HG02588 (cell line): ENCODE data around the gene SPATA21.

Experiments
- ATAC-seq: cut with Tn5 transposase; IDR thresholded peaks from one replicate; pipeline ENCODE4 v1.9.1; 2021; ENCODE audit warnings: mild to moderate bottlenecking, moderate library complexity; ENCODE audit not compliant: unreplicated experiment

SPATA21 gene

DNA sequence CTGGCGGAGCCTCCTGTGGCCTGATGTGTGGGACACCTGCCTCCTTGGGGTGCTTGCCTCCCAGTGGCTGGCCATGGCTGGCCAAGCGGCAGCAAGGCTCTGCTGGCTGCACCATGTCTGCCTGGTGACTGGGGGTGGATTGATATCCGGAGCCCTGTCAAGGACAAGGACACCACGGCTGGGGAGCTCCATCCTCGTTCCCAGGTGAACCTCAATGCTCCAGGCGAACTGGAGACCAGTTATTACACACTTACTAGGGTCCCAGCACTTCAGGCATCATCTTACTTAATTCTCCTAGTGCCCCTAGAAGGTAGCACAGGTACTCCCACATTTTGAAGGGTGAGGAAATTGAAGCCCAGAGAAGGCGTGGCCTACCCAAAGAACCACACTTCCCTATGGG, 15.2 kb downstream of the SPATA21 start:
- no peak for ATAC-seq

DNA sequence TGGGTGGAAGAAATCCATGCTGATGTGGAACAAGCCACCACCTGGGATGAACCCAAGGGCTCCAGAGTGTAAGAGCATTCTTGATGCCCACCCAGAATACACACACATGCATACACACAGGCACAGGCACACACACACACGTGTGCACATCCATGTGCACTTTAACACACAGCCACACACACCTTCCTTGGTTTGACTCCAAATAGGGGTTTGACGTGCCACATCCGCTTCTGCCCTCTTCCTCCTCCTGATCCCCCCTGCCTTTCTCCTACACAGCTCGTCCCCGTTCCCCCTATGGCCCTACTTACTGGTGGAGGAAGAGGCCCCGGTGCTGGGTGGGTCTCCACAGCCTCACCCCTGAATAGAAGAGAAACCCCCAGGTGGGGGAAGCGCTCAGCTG, 16.0 kb downstream of the SPATA21 start:
- no peak for ATAC-seq

DNA sequence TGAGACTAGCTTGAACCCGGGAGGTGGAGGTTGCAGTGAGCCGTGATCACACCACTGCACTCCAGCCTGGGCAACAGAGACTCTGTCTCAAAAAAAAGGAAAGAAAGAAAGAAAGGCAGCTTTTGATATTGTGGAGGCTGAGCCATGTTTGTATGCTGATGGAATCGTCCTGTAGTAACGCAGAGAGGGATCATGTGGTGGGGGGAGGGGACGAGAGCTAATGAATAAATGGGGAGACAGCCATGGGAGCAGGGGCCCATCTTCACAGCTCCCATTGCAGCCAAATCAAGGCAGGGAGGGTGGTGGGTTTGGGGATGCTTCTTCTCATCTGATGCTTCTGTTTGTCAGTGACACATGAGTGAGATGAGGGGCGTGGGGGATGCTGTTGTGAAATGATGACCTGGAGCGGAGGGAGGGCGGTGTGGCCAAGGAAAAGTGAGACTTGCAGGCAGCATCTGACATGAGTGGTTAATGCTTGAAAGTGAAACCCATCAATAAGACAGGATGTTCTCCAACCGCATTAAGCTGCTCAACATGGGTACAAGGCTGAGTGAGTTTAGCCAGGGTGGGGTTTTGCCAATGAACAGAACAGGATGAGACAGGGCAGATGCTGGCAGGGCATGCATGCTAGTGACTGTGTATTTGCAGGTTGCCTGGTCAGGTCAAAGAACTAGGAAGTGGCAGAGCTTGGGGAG, 16.7 kb downstream of the SPATA21 start:
- ATAC-seq = no peak

DNA sequence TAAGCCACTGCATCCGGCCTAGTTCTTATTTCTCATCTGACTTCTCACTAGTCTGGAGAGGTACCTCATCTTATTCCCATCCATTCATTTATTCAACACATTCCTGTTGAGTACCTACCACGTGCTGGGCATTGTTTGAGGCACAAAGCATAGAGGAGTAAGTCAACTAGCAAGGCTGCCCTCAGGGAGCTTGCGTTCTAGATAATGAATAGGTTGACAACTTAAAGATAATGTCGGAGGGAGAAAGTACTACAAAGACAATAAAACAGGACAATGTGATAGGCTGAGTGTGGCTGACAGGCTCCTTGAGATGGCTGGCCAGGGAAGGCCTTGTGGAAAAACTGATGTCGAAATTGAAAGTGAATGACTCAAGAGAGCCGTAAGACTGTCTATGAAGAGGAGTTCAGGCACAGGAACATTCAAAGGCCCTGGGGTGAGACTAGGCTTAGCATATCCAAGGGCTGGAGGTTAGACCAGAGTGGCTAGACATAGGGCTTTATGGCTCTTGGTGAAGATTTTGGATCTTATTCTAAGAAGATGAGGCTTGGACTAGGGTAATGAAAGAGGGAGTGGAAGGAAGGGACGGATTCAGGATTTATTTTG, 18.3 kb downstream of the SPATA21 start:
- ATAC-seq = no peak

DNA sequence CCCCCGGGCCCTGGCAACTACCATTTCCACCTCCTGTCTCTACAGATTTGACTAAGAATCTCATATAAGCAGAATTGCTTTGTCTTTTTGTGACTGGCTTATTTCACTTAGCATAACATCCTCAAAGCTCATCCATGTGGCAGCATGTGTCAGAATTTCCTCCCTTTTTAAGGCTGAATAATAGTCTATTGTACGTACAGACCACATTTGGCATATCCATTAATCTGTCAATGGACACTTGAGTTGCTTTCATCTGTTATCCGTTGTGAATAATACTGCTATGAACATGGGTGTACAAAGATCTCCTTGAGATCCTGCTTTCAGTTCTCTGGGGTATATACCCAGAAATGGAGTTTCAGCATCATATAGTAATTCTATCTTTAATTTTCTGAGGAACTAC, 24.0 kb downstream of the SPATA21 start:
- no peak for ATAC-seq

DNA sequence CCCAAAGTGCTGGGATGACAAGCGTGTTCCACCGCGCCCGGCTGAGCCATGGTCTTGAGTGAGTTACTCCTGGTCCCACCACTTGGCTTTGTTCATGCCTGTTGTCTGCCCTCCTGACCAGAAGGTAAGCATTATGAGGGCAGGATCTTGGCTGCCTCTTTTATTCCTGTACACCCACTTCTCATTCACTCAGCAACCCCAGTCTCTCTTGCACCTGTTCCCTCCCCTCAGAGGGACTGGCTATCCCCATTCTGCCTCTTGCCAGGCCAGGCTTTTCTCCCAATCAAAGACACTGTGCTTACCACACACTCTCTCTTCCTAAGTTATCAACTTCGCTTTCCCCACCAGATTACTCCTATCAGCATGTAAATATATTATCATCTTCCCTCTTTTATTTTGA, 26.4 kb downstream of the SPATA21 start:
- ATAC-seq = no peak

DNA sequence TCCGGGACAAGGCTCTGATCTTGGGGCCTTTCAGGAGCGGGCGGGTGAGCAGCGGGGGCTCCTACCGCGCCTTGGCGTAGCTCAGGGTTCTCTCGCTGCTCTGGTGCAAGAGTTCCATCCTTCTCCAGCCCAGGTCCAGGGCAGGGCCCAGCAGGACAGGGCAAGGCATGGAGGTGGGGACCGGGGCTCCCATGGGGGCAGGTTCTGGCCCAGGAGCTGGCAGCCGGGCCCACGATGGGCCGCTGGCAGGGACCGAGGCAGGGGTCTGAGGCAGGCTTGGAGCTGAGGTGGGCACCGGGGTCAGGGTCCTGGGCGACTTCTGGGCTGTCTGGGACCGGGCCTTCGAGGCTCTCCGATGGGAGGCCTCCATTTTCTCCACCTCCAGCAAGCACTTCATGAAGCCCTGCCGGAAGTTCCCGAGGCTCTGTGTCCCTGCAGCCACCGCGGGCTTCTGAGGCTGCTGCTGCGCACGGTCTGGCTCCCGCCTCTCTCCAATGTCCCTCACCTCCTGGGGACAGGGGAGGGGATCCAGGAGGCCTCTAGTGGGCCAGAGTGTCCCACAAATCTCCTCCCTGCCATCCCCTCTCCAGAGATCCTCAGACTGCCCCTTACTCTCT, 27.6 kb downstream of the SPATA21 start:
- ATAC-seq = no peak

DNA sequence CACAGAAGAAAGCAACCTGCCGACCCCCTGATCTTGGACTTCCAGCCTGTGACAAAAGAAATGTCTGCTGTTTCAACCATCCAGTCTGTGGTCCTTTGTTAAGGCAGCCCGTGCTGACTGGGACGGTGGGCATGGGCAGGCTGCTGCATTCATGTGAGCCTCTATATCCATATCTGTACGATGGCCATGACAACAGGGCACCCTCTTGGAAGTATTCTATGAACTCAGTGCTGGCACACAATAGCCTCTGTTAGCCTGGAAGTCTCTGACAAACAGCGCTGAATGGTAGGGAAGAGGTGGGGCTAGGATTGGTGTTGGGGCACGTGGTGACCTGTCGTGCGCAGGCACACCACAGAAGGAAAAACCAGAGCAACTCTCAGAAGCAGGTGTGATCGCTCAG, 30.4 kb downstream of the SPATA21 start:
- no peak for ATAC-seq

DNA sequence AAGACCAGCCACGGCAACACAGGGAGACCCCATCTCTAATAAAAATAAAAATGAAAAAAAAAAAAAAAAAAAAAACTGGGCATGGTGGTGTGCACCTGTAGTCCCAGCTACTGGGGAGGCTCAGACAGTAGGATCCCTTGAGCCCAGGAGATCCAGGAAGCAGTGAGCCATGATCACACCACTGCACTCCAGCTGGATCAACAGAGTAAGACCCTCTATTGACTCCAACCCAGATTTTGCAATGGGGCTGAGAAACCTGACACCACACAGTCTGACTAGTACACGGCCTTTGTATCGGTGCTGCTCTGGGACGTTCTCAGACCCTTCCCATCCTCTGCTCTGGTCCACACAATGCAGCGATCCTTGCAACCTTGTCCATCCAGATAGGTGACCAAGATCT, 31.8 kb downstream of the SPATA21 start:
- no peak for ATAC-seq

DNA sequence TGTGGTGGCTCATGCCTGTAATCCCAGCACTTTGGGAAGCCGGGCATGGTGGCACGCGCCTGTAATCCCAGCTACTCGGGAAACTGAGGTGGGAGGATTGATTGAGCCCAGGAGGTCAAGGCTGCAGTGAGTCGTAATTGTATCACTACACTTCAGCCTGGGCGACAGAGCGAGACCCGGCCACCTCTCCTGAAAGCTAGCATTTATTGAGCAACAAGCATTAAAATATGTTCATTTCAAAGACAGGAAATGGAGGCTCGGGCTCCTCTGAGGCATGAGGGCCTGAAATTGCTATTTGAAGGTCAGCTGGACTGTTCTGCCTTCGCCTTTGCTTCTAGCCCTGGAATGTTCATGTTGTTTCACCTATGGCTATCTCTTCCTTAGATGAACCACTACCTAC, 34.5 kb downstream of the SPATA21 start:
- no peak for ATAC-seq

DNA sequence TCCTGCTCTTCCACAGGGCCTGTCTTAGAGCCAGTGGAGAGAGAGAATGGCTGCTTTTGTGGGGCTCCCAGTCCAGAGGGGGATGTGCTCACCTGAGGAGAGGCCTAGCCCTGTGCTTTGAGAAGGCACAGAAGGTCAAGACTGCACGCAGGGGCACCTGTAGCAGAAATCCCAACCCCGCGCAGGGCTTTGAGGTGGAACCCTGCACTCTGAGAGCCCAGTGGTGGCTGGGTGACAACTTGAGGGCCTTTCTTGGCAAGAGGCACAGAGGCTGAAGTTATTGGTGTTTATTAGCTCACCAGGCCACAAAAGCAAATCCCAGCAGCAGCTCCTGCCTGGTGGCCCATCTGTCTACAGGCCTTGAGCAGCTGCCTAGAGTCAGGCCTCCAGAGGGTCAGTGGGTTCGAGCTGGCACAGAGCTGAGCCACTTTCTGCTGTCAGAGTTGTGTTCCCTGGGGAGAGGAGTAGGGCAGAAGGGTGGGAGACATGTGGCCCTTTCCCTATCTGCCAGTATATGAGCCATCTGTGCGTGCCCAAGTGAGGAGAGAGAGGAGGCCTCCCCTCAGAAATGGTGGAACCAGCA, 38.8 kb downstream of the SPATA21 start:
- no peak for ATAC-seq

DNA sequence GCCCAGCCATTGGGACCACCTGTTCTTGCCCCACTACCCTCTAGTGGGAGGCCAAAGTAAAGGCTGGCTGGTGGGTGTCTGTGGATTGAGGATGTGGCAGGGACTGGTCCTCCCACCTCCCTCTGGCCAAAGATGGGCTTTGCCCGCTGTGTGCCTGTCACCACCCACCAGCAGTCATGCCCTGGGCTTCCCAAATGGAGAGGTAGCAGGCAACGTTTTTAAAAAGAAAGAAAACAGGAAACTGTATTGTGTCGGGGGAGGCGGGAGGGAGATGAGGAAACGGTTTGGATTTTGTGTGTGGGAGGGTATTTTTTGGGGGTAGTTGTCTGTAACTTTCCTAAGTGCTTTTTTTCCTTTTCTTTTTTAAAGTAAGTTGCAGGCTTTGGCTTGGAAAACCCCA, 40.1 kb downstream of the SPATA21 start:
- no peak for ATAC-seq

DNA sequence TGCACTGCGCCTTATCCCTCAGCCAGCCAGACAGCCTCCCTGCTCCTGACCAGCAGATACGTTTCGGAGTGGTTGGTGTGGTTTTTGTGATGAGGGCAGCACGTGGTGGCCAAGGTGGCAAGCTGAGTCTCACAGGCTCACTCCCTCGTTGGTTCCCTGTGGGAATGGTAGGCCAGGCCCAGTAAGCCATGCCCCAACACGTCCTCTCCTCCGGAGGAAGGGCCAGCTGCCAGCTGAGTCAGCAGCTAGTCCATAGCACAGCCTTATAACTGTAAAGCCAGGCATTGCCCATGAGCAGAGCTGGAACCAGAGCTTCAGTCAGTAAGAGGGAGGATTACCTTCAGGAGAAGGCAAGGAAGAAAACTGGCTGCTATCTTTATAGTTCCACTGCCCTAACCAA, 40.6 kb downstream of the SPATA21 start:
- ATAC-seq = no peak

DNA sequence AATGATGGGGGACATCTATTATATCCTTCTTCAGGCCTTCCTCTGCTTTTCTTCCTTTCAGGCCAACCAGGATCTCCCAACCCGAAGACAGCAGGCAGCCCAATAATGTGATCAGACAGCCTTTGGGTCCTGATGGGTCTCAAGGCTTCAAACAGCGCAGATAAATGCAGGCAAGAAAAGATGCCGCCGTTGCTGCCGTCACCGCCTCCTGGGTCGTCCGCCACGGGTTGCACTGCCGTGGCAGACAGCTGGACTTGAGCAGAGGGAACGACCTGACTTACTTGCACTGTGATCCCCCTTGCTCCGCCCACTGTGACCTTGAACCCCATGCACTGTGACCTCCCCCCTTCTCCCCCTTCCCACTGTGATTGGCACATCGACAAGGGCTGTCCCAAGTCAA, 42.2 kb downstream of the SPATA21 start:
- no peak for ATAC-seq

DNA sequence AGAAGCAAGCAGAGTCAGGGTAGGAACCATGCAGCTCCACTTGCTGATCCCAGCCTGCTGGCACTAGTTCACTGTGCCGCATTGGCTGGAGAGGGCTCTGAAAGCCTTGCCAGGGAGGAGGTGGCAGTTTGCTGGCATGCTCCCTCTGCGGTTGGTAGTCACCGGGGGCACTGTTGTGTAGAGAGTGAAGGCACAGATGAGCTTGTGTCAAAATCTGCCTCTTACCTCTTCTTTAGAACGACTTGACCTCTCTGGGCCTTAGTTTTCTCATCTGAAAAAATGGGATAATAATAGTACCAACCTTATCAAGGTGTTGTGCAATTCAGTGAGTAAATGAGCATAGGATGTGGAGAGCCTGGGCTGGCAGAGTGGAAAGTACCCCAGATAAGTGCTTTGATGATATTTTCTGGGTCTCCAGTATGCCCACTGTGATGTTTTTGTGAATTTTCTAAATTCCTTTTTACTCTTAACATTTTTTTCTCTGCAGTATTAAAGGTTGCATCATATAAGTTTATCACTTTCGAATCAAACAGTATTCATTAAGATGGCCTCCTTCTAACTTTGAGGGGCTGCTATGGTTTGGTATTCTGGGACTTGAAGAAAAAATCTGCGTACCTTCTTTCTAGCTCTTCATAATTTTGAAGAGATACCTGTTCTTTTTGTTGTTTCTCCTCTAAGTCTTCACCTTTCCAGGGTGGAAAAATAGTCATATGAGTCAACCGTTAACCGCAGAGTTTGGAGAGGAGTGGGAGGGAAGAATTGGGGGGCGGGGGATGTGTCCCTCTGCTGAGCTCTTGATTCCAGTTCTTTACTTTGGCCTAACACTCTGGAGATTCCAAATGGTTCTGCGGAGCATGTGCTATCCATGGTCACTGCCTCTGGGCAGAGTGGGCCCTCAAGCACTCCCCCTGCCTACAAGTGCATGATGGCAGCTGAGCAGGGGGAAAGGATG, 43.4 kb downstream of the SPATA21 start:
- ATAC-seq = no peak

DNA sequence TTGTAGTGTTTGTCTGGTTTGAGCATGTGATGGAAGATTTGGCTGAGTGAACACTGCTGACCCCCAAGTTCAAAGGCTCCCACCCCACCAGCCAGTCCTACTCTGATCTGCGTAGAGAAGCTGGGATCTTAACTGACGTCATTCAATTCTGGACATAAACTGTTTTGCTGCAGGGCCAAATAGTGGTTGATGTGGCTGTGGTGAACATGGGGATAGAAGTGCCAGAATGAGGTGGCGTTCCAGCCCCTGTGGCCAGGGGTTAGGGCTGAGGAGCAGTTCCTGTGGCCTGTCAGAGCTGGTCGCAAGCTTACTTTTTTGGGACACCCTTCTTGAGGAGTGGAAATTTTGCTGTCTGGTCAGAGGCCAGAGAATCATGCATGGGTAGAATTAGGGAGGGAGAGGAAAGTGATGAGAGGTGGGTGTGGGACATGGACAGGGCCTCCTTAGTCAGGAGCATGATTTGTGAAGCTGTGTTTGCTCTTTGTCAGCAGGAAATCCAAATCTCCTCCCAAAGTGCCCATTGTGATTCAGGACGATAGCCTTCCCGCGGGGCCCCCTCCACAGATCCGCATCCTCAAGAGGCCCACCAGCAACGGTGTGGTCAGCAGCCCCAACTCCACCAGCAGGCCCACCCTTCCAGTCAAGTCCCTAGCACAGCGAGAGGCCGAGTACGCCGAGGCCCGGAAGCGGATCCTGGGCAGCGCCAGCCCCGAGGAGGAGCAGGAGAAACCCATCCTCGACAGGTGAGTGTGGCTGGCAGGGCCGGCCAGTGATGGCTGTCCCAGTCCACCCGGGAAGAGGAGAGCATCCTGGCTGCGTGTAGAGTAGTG, 44.3 kb downstream of the SPATA21 start:
- ATAC-seq = no peak

DNA sequence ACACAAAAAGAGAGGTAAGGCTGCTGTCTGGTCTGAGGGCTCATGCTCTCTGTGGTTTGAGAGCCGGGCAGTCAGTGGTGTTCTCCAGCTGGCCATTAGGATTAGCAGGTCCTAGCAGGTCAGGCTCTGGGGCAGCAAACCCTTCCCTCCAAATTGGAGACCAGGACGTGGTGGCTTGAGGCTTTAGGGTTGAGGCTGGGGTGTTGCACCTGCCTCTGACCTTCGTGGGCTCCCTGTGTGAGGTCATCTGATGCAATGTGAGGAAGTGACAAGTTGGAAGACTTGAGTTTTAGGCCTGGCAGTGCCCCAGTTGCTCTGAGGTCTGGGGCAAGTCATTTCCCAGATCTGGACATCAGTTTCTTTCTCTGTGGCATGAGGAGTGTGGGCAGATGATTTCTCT, 45.8 kb downstream of the SPATA21 start:
- ATAC-seq = no peak

DNA sequence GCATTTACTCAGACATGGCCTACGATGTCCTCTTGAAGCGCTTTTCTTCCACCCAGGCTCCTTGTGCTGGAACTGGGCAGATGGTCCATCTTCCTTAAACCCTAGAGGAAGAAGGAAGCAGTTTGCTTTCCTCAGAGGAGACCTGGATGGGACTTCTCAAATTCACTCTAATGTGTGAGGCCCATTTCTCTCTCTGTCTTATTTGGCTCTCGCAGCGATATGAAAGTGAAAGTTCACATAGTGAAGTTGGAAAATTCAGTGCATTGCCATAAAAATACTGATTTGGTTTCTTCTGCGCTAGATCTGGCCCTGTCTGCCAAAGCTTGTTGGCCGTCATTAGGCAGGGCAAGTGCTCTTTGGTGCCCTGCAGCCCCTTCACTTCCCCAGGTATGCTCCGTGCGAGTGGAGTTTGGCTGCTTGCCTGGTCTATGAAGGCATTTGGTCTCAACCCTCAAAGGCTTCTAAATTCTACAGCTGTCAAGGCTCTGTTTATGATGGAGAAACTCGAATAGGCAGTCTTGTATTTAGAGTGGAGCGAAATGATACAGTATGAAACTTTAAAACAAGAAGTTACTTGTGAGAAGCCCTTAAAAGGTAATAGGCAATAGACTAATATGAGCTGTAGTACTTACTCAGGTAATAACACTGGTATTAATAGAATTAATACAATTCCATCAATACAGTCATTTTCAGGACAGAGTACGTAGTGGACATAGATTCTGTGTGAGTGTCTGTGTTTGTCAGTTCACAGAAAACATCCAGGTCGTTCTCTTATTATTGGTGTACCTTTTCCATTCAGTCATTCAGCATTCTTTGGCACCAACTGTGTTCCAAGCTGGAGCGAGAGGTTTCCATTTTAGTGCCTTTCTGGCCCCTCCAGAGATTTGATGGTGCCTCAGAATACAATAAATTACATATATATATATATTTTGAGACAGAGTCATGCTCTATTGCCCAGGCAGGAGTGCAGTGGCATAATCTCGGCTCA, 49.7 kb downstream of the SPATA21 start:
- ATAC-seq = no peak
